Karpas-422 (cell line): ENCODE data around the gene KRTAP5-7. TPM values are rescaled to one million over a fixed set of nuclear protein-coding genes. Genes with fewer than 3 reads are reported as not detected.

Source experiments
- DNase-seq: peaks from one replicate; pipeline ENCODE4 v3.0.0-alpha.2; 2015
- H2AFZ ChIP-seq: fragments of 200-600 bp; sonication (generic); 2 replicates; pipeline ENCODE4 v1.6.1; 2014; ENCODE audit warnings: antibody characterized with exemption, low read length, mixed read lengths
- H3K27ac ChIP-seq: fragments of 200-600 bp; sonication (generic); 2 replicates; pipeline ENCODE4 v1.5.1; 2014; ENCODE audit warnings: mild to moderate bottlenecking, low read length, moderate library complexity
- H3K27me3 ChIP-seq: fragments of 200-600 bp; sonication (generic); 2 replicates; pipeline ENCODE4 v1.6.1; 2014; ENCODE audit warnings: low read length, mixed read lengths
- H3K36me3 ChIP-seq: fragments of 200-600 bp; sonication (generic); 2 replicates; pipeline ENCODE4 v1.6.1; 2014; ENCODE audit warnings: low read length, mixed read lengths; ENCODE audit not compliant: insufficient read depth
- H3K4me1 ChIP-seq: fragments of 200-600 bp; sonication (generic); 2 replicates; pipeline ENCODE4 v1.6.1; 2014; ENCODE audit warnings: mild to moderate bottlenecking, low read length, mixed read lengths
- H3K4me2 ChIP-seq: fragments of 200-600 bp; sonication (generic); 2 replicates; pipeline ENCODE4 v1.6.1; 2014; ENCODE audit warnings: low read length, low read depth, mild to moderate bottlenecking; ENCODE audit not compliant: poor library complexity, severe bottlenecking
- H3K4me3 ChIP-seq: fragments of 200-600 bp; sonication (generic); 2 replicates; pipeline ENCODE4 v1.5.1; 2014; ENCODE audit warnings: mild to moderate bottlenecking, antibody characterized with exemption, low read length, mixed read lengths
- H3K79me2 ChIP-seq: fragments of 200-600 bp; sonication (generic); 2 replicates; pipeline ENCODE4 v1.6.1; 2014; ENCODE audit warnings: mild to moderate bottlenecking, low read length, mixed read lengths
- H3K9ac ChIP-seq: fragments of 200-600 bp; sonication (generic); 2 replicates; pipeline ENCODE4 v1.6.0; 2014; ENCODE audit warnings: low read length
- H3K9me2 ChIP-seq: fragments of 200-600 bp; sonication (generic), shearing (Covaris generic); replicated peaks from 2 replicates; pipeline ENCODE4 v1.6.0; 2014; ENCODE audit warnings: mild to moderate bottlenecking, low read length, moderate library complexity; ENCODE audit not compliant: insufficient read depth
- H3K9me3 ChIP-seq: fragments of 300-700, 200-600 bp; sonication (generic); 2 replicates; pipeline ENCODE4 v1.6.1; 2014; ENCODE audit warnings: low read length, mixed read lengths
- H4K20me1 ChIP-seq: fragments of 200-600 bp; sonication (generic); 2 replicates; pipeline ENCODE4 v1.6.1; 2014; ENCODE audit warnings: mild to moderate bottlenecking, antibody characterized with exemption, low read length, low read depth; ENCODE audit not compliant: insufficient read depth
- total RNA-seq: library from RNA; depleted of rRNA; stranded (reverse); fragments of >200 nt; shearing (Covaris generic); gene quantifications from 2 replicates; pipeline ENCODE4 v1.2.3, GENCODE V29; 2014; ENCODE audit warnings: low replicate concordance

KRTAP5-7 gene
- total RNA-seq, 1 experiment from 2014 or later = 1.5 TPM

GRCh38 chr11:71490731-71491390 is 36.2 kb upstream of the KRTAP5-7 start:
- Histone ChIP-seq H3K4me3 (no peak overlapping the region), H3K27me3 (no peaks in the 10 kb centered on the region), H4K20me1 (no peaks in the 10 kb centered on the region), H2AFZ (no peak overlapping the region), H3K9ac (no peak overlapping the region), H3K4me2 (no peak overlapping the region), H3K27ac (no peak overlapping the region), H3K9me2 (no peaks in the 10 kb centered on the region), H3K79me2 (no peaks in the 10 kb centered on the region), H3K4me1 (no peaks in the 10 kb centered on the region), H3K36me3 (0 out of 2 replicates have a peak, but pooled peaks cover 2% of the 10 kb centered on the region), H3K9me3 (no peaks in the 10 kb centered on the region)
- DNase-seq = no peak

- no peak overlapping the region for H3K4me2 ChIP-seq
- H3K79me2 ChIP-seq = no peaks in the 10 kb centered on the region
- no peaks in the 10 kb centered on the region for H3K9me3 ChIP-seq
- H3K36me3 ChIP-seq = 0 out of 2 replicates have a peak, but pooled peaks cover 2% of the 10 kb centered on the region
- H3K9ac ChIP-seq = no peak overlapping the region
- H3K27me3 ChIP-seq = no peaks in the 10 kb centered on the region
- no peaks in the 10 kb centered on the region for H3K9me2 ChIP-seq
- H3K4me3 ChIP-seq = no peak overlapping the region
- no peak overlapping the region for H3K27ac ChIP-seq
- no peak for DNase-seq
- H3K4me1 ChIP-seq = no peaks in the 10 kb centered on the region
- H2AFZ ChIP-seq = no peak overlapping the region
- H4K20me1 ChIP-seq = no peaks in the 10 kb centered on the region
Observed at GRCh38 chr11:71491531-71491930, 35.5 kb upstream of the KRTAP5-7 start.

GRCh38 chr11:71491940-71492339 is 35.1 kb upstream of the KRTAP5-7 start:
- H3K4me3 ChIP-seq = no peak overlapping the region
- DNase-seq = no peak
- H3K9me2 ChIP-seq = no peaks in the 10 kb centered on the region
- H3K9ac ChIP-seq = no peak overlapping the region
- H3K9me3 ChIP-seq = no peaks in the 10 kb centered on the region
- H3K4me1 ChIP-seq = no peaks in the 10 kb centered on the region
- H3K79me2 ChIP-seq = no peaks in the 10 kb centered on the region
- no peak overlapping the region for H2AFZ ChIP-seq
- H3K4me2 ChIP-seq = no peak overlapping the region
- H3K36me3 ChIP-seq = 0 out of 2 replicates have a peak, but pooled peaks cover 2% of the 10 kb centered on the region
- no peaks in the 10 kb centered on the region for H3K27me3 ChIP-seq
- no peaks in the 10 kb centered on the region for H4K20me1 ChIP-seq
- no peak overlapping the region for H3K27ac ChIP-seq

DNA sequence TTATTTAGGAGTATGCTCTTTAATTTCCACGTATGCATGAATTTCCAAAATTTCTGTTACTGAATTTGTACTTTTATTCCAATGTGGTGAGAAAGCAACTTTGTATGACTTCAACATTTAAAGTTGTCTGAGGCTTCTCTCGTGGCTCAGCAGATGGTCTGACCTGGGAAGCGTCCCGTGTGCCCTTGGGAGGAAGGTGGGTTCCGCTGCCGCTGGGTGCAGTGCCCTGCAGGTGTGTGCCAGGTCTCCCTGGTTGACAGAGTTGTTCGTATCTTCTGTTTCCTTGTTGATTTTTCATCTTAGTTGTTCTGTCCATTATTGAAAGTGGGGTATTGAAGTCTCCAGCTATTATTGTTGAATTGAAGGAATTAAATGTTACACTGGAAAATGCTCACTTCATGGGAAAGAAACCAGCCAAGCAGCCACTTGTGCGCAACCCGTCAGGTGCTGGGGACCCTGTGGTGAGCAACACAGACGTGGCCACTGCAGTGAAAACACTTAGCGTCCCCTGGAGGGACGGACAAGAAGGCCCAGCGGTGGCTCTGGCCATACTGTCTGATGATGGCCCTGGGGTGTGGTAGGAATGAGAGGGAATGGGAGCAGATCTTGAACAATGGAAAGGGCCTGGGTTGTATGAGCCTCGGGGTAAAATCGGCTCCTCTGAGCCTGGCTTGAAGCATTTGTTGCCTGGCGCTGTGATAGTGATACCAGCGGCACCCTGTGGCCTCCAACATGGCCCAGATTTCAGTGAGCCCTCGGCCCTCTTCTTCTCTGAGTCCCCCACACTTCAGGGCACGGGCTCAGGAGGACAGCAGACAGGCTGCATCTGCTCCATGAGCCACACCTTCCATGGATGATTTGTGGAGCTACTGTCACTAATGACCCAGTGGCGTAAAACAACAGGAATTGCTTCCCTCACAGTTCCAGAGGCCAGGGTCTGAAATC is 31.5 kb upstream of the KRTAP5-7 start:
- no peaks in the 10 kb centered on the region for H4K20me1 ChIP-seq
- no peak overlapping the region for H3K4me3 ChIP-seq
- no peak overlapping the region for H3K9ac ChIP-seq
- H3K4me2 ChIP-seq = no peak overlapping the region
- H3K4me1 ChIP-seq = no peaks in the 10 kb centered on the region
- no peaks in the 10 kb centered on the region for H3K9me3 ChIP-seq
- peaks cover 15% of the 10 kb centered on the region; the same call in 1 of the 2 replicates for H3K36me3 ChIP-seq
- no peaks in the 10 kb centered on the region for H3K79me2 ChIP-seq
- no peak overlapping the region for H3K27ac ChIP-seq
- no peaks in the 10 kb centered on the region for H3K9me2 ChIP-seq
- DNase-seq = no peak
- no peaks in the 10 kb centered on the region for H3K27me3 ChIP-seq
- no peak overlapping the region for H2AFZ ChIP-seq

- peaks cover 15% of the 10 kb centered on the region; the same call in 1 of the 2 replicates for H3K36me3 ChIP-seq
- H3K27me3 ChIP-seq = no peaks in the 10 kb centered on the region
- H3K4me2 ChIP-seq = no peak overlapping the region
- no peaks in the 10 kb centered on the region for H3K79me2 ChIP-seq
- H3K9me2 ChIP-seq = no peaks in the 10 kb centered on the region
- no peak overlapping the region for H3K9ac ChIP-seq
- H3K27ac ChIP-seq = no peak overlapping the region
- no peaks in the 10 kb centered on the region for H3K4me1 ChIP-seq
- no peaks in the 10 kb centered on the region for H3K9me3 ChIP-seq
- no peak overlapping the region for H3K4me3 ChIP-seq
- no peaks in the 10 kb centered on the region for H4K20me1 ChIP-seq
- no peak overlapping the region for H2AFZ ChIP-seq
- DNase-seq = no peak
Observed at GRCh38 chr11:71496421-71496820, 30.6 kb upstream of the KRTAP5-7 start.

DNA sequence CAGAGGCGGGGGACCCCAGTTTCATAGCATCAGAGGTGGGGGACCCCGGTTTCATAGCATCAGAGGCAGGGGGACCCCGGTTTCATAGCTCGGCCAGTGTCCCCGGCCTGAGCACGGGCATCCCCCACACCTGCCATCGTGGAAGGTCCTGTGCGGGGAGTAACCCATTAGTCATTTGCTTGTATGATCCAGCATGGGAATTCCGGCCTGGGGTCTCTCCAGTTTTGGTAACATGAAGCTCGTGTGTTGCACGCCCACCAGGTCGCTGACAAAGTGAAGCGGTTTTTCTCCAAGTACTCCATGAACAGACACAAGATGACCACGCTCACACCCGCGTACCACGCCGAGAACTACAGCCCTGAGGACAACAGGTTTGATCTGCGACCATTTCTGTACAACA is 29.0 kb upstream of the KRTAP5-7 start:
- H3K9me3 ChIP-seq = no peaks in the 10 kb centered on the region
- no peak overlapping the region for H3K27ac ChIP-seq
- no peaks in the 10 kb centered on the region for H3K4me1 ChIP-seq
- no peaks in the 10 kb centered on the region for H3K27me3 ChIP-seq
- H3K9ac ChIP-seq = no peak overlapping the region
- no peaks in the 10 kb centered on the region for H3K9me2 ChIP-seq
- no peaks in the 10 kb centered on the region for H4K20me1 ChIP-seq
- no peak overlapping the region for H2AFZ ChIP-seq
- no peak overlapping the region for H3K4me3 ChIP-seq
- no peaks in the 10 kb centered on the region for H3K79me2 ChIP-seq
- peaks cover 14% of the 10 kb centered on the region; the same call in 1 of the 2 replicates for H3K36me3 ChIP-seq
- no peak overlapping the region for H3K4me2 ChIP-seq
- no peak for DNase-seq

DNA sequence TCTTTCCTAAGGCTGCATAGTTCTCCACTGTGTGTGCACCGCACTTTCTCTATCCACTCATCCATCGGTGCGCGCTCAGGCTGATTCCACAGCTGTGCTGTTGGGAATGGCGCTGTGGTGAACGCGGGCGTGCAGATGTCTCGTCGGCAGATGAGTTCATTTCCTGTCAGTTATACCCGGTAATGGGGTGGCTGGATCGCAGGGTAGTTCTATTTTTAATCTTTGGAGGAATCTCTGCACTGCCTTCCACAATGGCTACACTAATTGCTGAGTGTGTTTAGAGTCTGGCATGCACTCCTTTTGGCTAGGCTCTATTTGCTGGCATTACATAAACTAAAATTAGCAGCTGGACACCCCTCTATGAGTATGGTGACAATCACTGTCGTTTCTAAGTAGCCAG is 27.9 kb upstream of the KRTAP5-7 start:
- Histone ChIP-seq H3K9me2 (no peaks in the 10 kb centered on the region), H3K4me1 (no peaks in the 10 kb centered on the region), H4K20me1 (no peaks in the 10 kb centered on the region), H2AFZ (no peak overlapping the region), H3K9me3 (no peaks in the 10 kb centered on the region), H3K27me3 (no peaks in the 10 kb centered on the region), H3K27ac (no peak overlapping the region), H3K79me2 (no peaks in the 10 kb centered on the region), H3K4me3 (no peak overlapping the region), H3K36me3 (peaks cover 12% of the 10 kb centered on the region; the same call in 1 of the 2 replicates), H3K4me2 (no peak overlapping the region), H3K9ac (no peak overlapping the region)
- no peak for DNase-seq

DNA sequence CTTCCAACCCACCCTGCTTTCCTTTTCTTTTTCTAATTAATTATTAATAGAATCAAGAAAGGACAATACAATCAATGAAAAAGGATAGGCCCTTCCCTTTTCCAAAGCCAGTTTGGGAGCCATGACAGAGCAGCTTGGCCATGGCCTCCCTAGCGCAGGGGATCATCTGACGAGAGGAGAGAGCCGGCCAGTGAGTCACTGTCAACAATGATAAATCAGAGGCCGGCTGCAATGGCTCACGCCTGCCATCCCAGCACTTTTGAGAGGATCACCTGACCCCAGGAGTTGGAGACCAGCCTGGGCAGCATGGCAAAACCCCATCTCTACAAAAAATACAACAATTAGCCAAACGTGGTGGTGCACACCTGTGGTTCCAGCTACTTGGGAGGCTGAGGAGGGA is 27.5 kb upstream of the KRTAP5-7 start:
- Histone ChIP-seq H3K9me2 (no peaks in the 10 kb centered on the region), H3K27me3 (no peaks in the 10 kb centered on the region), H3K9ac (no peak overlapping the region), H3K4me1 (no peaks in the 10 kb centered on the region), H3K9me3 (no peaks in the 10 kb centered on the region), H3K36me3 (peaks cover 12% of the 10 kb centered on the region; the same call in 1 of the 2 replicates), H2AFZ (no peak overlapping the region), H3K4me2 (no peak overlapping the region), H3K4me3 (no peak overlapping the region), H3K79me2 (no peaks in the 10 kb centered on the region), H4K20me1 (no peaks in the 10 kb centered on the region), H3K27ac (no peak overlapping the region)
- DNase-seq = no peak
